GM23338 (cell line): ENCODE results near the gene GKN1. TPM values are rescaled to one million over a fixed set of nuclear protein-coding genes. Genes with fewer than 3 reads are reported as not detected.

Source experiments
- ATAC-seq: fragments of 200-7000 bp; cut with Tn5 transposase; 3 replicates; pipeline ENCODE4 v1.9.1; 2020
- DNase-seq: peaks from one replicate; pipeline ENCODE4 v3.0.0-alpha.2; 2015; ENCODE audit warnings: low spot score
- H2AFZ ChIP-seq: fragments of 200-600 bp; sonication (generic); 2 replicates; pipeline ENCODE4 v1.8.0; 2016; ENCODE audit warnings: antibody characterized with exemption, mild to moderate bottlenecking, moderate library complexity
- H3F3A ChIP-seq: fragments of 200-600 bp; sonication (generic); replicated peaks from 2 replicates; pipeline ENCODE4 v1.8.0; 2017; ENCODE audit warnings: antibody characterized with exemption, mixed run types, low read depth
- H3K27ac ChIP-seq: fragments of 200-600 bp; sonication (generic); 2 replicates; pipeline ENCODE4 v1.6.1; 2016; ENCODE audit warnings: low read depth
- H3K27me3 ChIP-seq: fragments of 200-600 bp; sonication (generic); 2 replicates; pipeline ENCODE4 v1.8.0; 2016; ENCODE audit warnings: mild to moderate bottlenecking, mixed run types, moderate library complexity; ENCODE audit not compliant: insufficient read depth
- H3K36me3 ChIP-seq: fragments of 200-600 bp; sonication (generic); 2 replicates; pipeline ENCODE4 v1.8.0; 2016; ENCODE audit warnings: mild to moderate bottlenecking; ENCODE audit not compliant: insufficient read depth
- H3K4me1 ChIP-seq: fragments of 200-600 bp; sonication (generic); 2 replicates; pipeline ENCODE4 v1.8.0; 2016; ENCODE audit warnings: mild to moderate bottlenecking, moderate library complexity; ENCODE audit not compliant: insufficient read depth
- H3K4me2 ChIP-seq: fragments of 200-600 bp; sonication (generic); 2 replicates; pipeline ENCODE4 v1.7.1; 2017; ENCODE audit warnings: mixed run types
- H3K4me3 ChIP-seq: fragments of 200-600 bp; sonication (generic); 2 replicates; pipeline ENCODE4 v1.6.1; 2016; ENCODE audit warnings: mixed run types
- H3K79me2 ChIP-seq: fragments of 200-600 bp; sonication (generic); replicated peaks from 2 replicates; pipeline ENCODE4 v1.8.0; 2017; ENCODE audit warnings: mild to moderate bottlenecking; ENCODE audit not compliant: insufficient read depth
- H3K9me2 ChIP-seq: fragments of 200-600 bp; sonication (generic); 2 replicates; pipeline ENCODE4 v1.8.0; 2017; ENCODE audit not compliant: insufficient read depth
- H4K20me1 ChIP-seq: fragments of 200-600 bp; sonication (generic); replicated peaks from 2 replicates; pipeline ENCODE4 v1.8.0; 2017; ENCODE audit warnings: mild to moderate bottlenecking; ENCODE audit not compliant: insufficient read depth
- H3K27ac Mint-ChIP-seq: 2 replicates; pipeline ENCODE4 v1.8.0; 2020; ENCODE audit warnings: inconsistent platforms, mild to moderate bottlenecking, moderate library complexity, mixed read lengths
- H3K27me3 Mint-ChIP-seq: 3 replicates; pipeline ENCODE4 v1.8.0; 2022; ENCODE audit warnings: low read depth, mild to moderate bottlenecking, moderate library complexity, mixed read lengths, inconsistent platforms; ENCODE audit not compliant: insufficient read depth, poor library complexity
- H3K36me3 Mint-ChIP-seq: 3 replicates; pipeline ENCODE4 v1.8.0; 2021; ENCODE audit warnings: low read depth, mild to moderate bottlenecking, inconsistent platforms, moderate library complexity, mixed read lengths
- H3K4me1 Mint-ChIP-seq: 3 replicates; pipeline ENCODE4 v1.8.0; 2020; ENCODE audit warnings: mild to moderate bottlenecking, inconsistent platforms, mixed read lengths
- H3K4me3 Mint-ChIP-seq: 3 replicates; pipeline ENCODE4 v1.8.0; 2021; ENCODE audit warnings: moderate library complexity, mild to moderate bottlenecking, inconsistent platforms, mixed read lengths
- H3K9me3 Mint-ChIP-seq: 3 replicates; pipeline ENCODE4 v1.8.0; 2020; ENCODE audit warnings: moderate library complexity, mild to moderate bottlenecking, inconsistent platforms, mixed read lengths
- CREB1 ChIP-seq: fragments of 250-450 bp; sonication (Bioruptor Pico); IDR thresholded peaks from 2 replicates; pipeline ENCODE4 v1.5.0; 2020; ENCODE audit warnings: low read depth, mild to moderate bottlenecking, moderate library complexity
- CTCF ChIP-seq, 2 experiments: fragments of 200-600 bp in 1 of 2; sonication (generic) in 1 of 2; conservative IDR thresholded peaks; 2 replicates each; pipeline versions ENCODE4 v1.5.1 to v1.6.1; 2016 to 2017; ENCODE audit warnings: antibody characterized with exemption in 2 of 2, low read depth in 2 of 2, mild to moderate bottlenecking in 2 of 2, moderate library complexity in 1 of 2
- ETS1 ChIP-seq: IDR thresholded peaks from 2 replicates; pipeline ENCODE4 v1.6.1; 2016; ENCODE audit warnings: antibody characterized with exemption
- EZH2 ChIP-seq: fragments of 200-600 bp; sonication (generic); IDR thresholded peaks from one replicate; pipeline ENCODE4 v1.8.0; 2017; ENCODE audit warnings: antibody characterized with exemption, mild to moderate bottlenecking, low read depth; ENCODE audit not compliant: unreplicated experiment
- EZH2phosphoT487 ChIP-seq: fragments of 200-600 bp; sonication (generic); IDR thresholded peaks from one replicate; pipeline ENCODE4 v1.8.1; 2018; ENCODE audit warnings: antibody characterized with exemption; ENCODE audit not compliant: unreplicated experiment
- JUNB ChIP-seq: IDR thresholded peaks from one replicate; pipeline ENCODE4 v1.6.1; 2016; ENCODE audit warnings: antibody characterized with exemption; ENCODE audit not compliant: unreplicated experiment
- NANOG ChIP-seq: IDR thresholded peaks from 2 replicates; pipeline ENCODE4 v1.6.1; 2016; ENCODE audit warnings: antibody characterized with exemption, borderline replicate concordance
- POLR2AphosphoS5 ChIP-seq: IDR thresholded peaks from 2 replicates; pipeline ENCODE4 v1.6.1; 2016; ENCODE audit warnings: antibody characterized with exemption, low read depth
- REST ChIP-seq: IDR thresholded peaks from one replicate; pipeline ENCODE4 v1.6.1; 2018; ENCODE audit warnings: antibody characterized with exemption; ENCODE audit not compliant: unreplicated experiment
- STAT1 ChIP-seq: IDR thresholded peaks from one replicate; pipeline ENCODE4 v1.6.1; 2016; ENCODE audit warnings: antibody characterized with exemption; ENCODE audit not compliant: unreplicated experiment
- ZNF114 ChIP-seq: fragments of 250-450 bp; sonication (Bioruptor Pico); IDR thresholded peaks from 2 replicates; pipeline ENCODE4 v1.5.0; 2020; ENCODE audit warnings: mild to moderate bottlenecking, moderate library complexity
- ZNF331 ChIP-seq: fragments of 250-450 bp; sonication (Bioruptor Pico); IDR thresholded peaks from 2 replicates; pipeline ENCODE4 v1.5.0; 2020; ENCODE audit warnings: low read depth, mild to moderate bottlenecking, moderate library complexity
- ZNF462 ChIP-seq: fragments of 250-450 bp; sonication (Bioruptor Pico); IDR thresholded peaks from 2 replicates; pipeline ENCODE4 v1.5.0; 2020; ENCODE audit warnings: mild to moderate bottlenecking, moderate library complexity
- polyA plus RNA-seq: library from polyadenylated mRNA; unstranded; fragments of >200 nt; fragmentation: Nextera tagmentation; extraction: Ambion mirVana; gene quantifications from 2 replicates; pipeline ENCODE4 v1.2.1, GENCODE V29; 2016
- total RNA-seq: library from RNA; depleted of rRNA; stranded (reverse); fragments of >200 nt; shearing (Covaris generic); gene quantifications from 2 replicates; pipeline ENCODE4 v1.2.3, GENCODE V29; 2014

GKN1 gene
- total and polyA plus RNA-seq, 2 experiments from 2014 or later: not detected

GRCh38 chr2:68952887-68953521, 21.4 kb upstream of the GKN1 start, which contains the start of gene GKN2:
GKN2 (minus strand) TSS chr2:68952893; CDS start chr2:68952861, 32 bp downstream.
- H3K36me3 ChIP-seq: no peaks in the 10 kb centered on the region
- no peak within 1 kb of the TSS for H3K27ac ChIP-seq
- no peak for ATAC-seq

More at GRCh38 chr2:68952887-68953521, 21.4 kb upstream of the GKN1 start, which contains the start of gene GKN2:
- no peak for DNase-seq
- Mint-ChIP-seq H3K27ac (no peak within 1 kb of the TSS), H3K36me3 (no peaks in the 10 kb centered on the region), H3K4me3 (no peak within 1 kb of the TSS), H3K27me3 (peaks cover 2% of the 10 kb centered on the region), H3K9me3 (no peaks in the 10 kb centered on the region), H3K4me1 (peaks cover 10% of the 10 kb centered on the region; the same call in 2 of the 3 replicates)
- H2AFZ ChIP-seq: no peak within 1 kb of the TSS
- no peaks in the 10 kb centered on the region for H3K9me2 ChIP-seq
- H3K4me2 ChIP-seq: no peak within 1 kb of the TSS
- H3F3A ChIP-seq: no peaks in the 10 kb centered on the region
- TF ChIP-seq EZH2 (no peak), JUNB (no peak), ZNF114 (CRISPR knock-in tag) (no peak), ZNF462 (CRISPR knock-in tag) (no peak), ZNF331 (CRISPR knock-in tag) (no peak), CTCF (conservative IDR thresholded peaks at IDR 0.05; ENCODE audit: low read depth in 2 of 2) (no peak), NANOG (no peak), EZH2phosphoT487 (no peak), POLR2AphosphoS5 (no peak), ETS1 (no peak), CREB1 (CRISPR knock-in tag) (no peak), STAT1 (no peak), REST (no peak)
- H3K4me1 ChIP-seq: no peaks in the 10 kb centered on the region
- no peak within 1 kb of the TSS for H3K4me3 ChIP-seq
- H4K20me1 ChIP-seq: no peaks in the 10 kb centered on the region
- H3K27me3 ChIP-seq: no peaks in the 10 kb centered on the region
- H3K79me2 ChIP-seq: no peaks in the 10 kb centered on the region
